NCI-H2171 (cell line): ENCODE results near the gene MGA.

Source experiments
- DNase-seq: peaks from one replicate; lab custom pipeline; 2025; lab: John Stamatoyannopoulos, UW

Gene MGA

GRCh38 chr15:41809121-41809520 lies 148.9 kb downstream of the MGA start:
- DNase-seq: no peak

GRCh38 chr15:41809526-41810220 lies 149.5 kb downstream of the MGA start:
- DNase-seq: no peak

- no peak for DNase-seq
Observed at GRCh38 chr15:41810651-41811431, 150.6 kb downstream of the MGA start.

GRCh38 chr15:41811432-41812195 lies 151.4 kb downstream of the MGA start:
- DNase-seq: peak; percentile 74

GRCh38 chr15:41812820-41813375 lies 152.7 kb downstream of the MGA start:
- no peak for DNase-seq

- DNase-seq: no peak
Observed at GRCh38 chr15:41813426-41813825, 153.2 kb downstream of the MGA start.

GRCh38 chr15:41814534-41814933 lies 154.3 kb downstream of the MGA start:
- DNase-seq: no peak

GRCh38 chr15:41816788-41817187 lies 156.6 kb downstream of the MGA start:
- no peak for DNase-seq

- no peak for DNase-seq
Observed at GRCh38 chr15:41817327-41817726, 157.1 kb downstream of the MGA start.

- no peak for DNase-seq
Observed at GRCh38 chr15:41817781-41818180, 157.6 kb downstream of the MGA start.

- DNase-seq: no peak
Observed at GRCh38 chr15:41819455-41820050, 159.3 kb downstream of the MGA start.

GRCh38 chr15:41820791-41821423 lies 160.7 kb downstream of the MGA start:
- no peak for DNase-seq

GRCh38 chr15:41821831-41822230 lies 161.6 kb downstream of the MGA start:
- peak; percentile 23 for DNase-seq

GRCh38 chr15:41822471-41822870 lies 162.3 kb downstream of the MGA start:
- no peak for DNase-seq
